Right lobe of liver (tissue), 6 donors: ENCODE results near the gene RGMB. TPM values are rescaled to one million over a fixed set of nuclear protein-coding genes. Genes with fewer than 3 reads are reported as not detected.
A peak's percentile ranks its signal among the peaks of the same experiment; 100 is the strongest.

Experiments used
- ATAC-seq, 4 donors: fragments of 200-7000 bp; cut with Tn5 transposase; one replicate each; pipeline ENCODE4 v1.9.1; 2020; ENCODE audit warnings: mild to moderate bottlenecking in 4 of 4, moderate library complexity in 4 of 4
- DNase-seq, 3 donors: peaks; one replicate each; pipeline ENCODE4 v3.0.0-alpha.2; 2020
- H3K27ac ChIP-seq, 3 donors: fragments of 200-600 bp; one replicate each; pipeline ENCODE4 v1.8.0; 2022
- H3K27me3 ChIP-seq, 2 donors: fragments of 200-600 bp; one replicate each; pipeline ENCODE4 v1.8.0; 2022
- H3K36me3 ChIP-seq, 4 donors: fragments of 200-600 bp; sonication (generic) in 1 of 4; one replicate each; pipeline versions ENCODE4 v1.5.1 to v1.8.0; 2017 to 2022; ENCODE audit warnings: control low read depth in 1 of 4
- H3K4me1 ChIP-seq, 4 donors: fragments of 200-600 bp; sonication (generic) in 1 of 4; one replicate each; pipeline versions ENCODE4 v1.5.1 to v1.8.0; 2017 to 2022; ENCODE audit warnings: control low read depth in 1 of 4
- H3K4me3 ChIP-seq, 3 donors: fragments of 200-600 bp; one replicate each; pipeline ENCODE4 v1.8.0; 2022
- H3K9me3 ChIP-seq, 4 donors: fragments of 200-600 bp; sonication (generic) in 1 of 4; one replicate each; pipeline versions ENCODE4 v1.5.1 to v1.8.0; 2017 to 2022; ENCODE audit warnings: control low read depth in 1 of 4
- POLR2A ChIP-seq: fragments of 450-650 bp; IDR thresholded peaks from one replicate; pipeline ENCODE4 v1.6.1; 2017; ENCODE audit warnings: antibody characterized with exemption, mild to moderate bottlenecking
- WGBS: methylation state at CpG from one replicate; pipeline ENCODE4 v1.1.6; 2018; ENCODE audit warnings: low coverage, low lambda C conversion rate; ENCODE audit not compliant: insufficient coverage; ENCODE audit errors: missing lambda C conversion rate; 5-methylcytosine and 5-hydroxymethylcytosine counted together
- intact Hi-C, 2 donors: fragments of 100-400 bp; cut with DNase I; formaldehyde crosslinking; loops; one replicate each; pipeline versions ENCODE4 v1.11.2 to v1.14.1; 2022
- total RNA-seq, 6 experiments: library from RNA; depleted of rRNA in 2 of 6; stranded (reverse); fragments of >200 nt in 2 of 6; fragmentation: NEBNext Ultra II Directional in 3 of 6; extraction: Animal tissue kit (Norgen Biotek cat#: 25700) in 3 of 6; gene quantifications; one replicate each; pipeline versions ENCODE4 v1.1.0 to v1.2.4, GENCODE V29; 2016 to 2023
- TF ChIP-seq, protein P1 (sequence below), 4 donors: fragments of 200-600 bp in 3 of 4; fragments of 450-650 bp in 1 of 4; IDR thresholded peaks; one replicate each; pipeline versions ENCODE4 v1.5.1 to v1.8.0; 2016 to 2022; ENCODE audit warnings: antibody characterized with exemption in 4 of 4, mild to moderate bottlenecking in 2 of 4
- donor health status: DM: no; HTN: yes; CAD: no.
- donor health status: DM: no; HTN: no; CAD: no.
- donor health status: DM: no; HTN: no; CAD: no.
- donor health status: DM: no; HTN: yes; CAD: no.
- donor health status: DM: no; HTN: yes; CAD: no.

RGMB gene
- total RNA-seq, 6 experiments from 2014 or later = 4.5 to 10.5 (median 5.1) TPM

DNA sequence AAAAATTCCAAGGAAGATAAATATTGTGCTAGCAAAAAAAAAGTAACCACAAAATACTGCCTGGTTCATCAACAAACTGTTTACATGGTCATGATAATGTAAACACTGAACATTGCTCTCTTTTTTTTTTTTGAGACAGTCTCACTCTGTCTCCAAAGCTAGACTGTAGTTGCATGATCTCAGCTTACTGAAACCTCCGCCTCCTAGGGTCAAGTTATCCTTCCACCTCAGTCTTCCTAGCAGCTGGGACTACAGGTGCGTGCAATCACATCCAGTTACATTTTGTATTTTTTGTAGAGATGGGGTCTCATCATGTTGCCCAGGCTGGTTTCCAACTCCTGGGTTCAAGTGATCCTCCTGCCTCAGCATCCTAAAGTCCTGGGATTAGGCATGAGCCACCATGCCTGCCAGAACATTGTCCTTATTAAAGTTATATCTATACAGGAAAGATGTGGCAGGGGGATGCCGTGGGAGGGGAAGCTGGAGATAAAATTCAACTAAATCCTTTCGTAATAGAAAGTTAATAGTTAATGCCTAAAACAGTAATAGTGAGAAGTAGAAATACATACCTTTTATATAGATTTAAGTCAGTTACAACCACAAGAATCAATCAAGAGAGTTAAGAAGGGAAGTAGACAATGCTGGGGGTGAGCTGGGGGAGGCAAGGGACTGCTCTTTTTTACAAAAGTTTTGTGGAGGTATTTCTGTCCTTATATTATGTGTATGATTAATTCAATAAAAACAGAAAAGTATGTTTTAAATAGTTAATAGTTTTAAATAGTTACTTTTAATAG is 52.3 kb downstream of the RGMB start:
- Histone ChIP-seq H3K4me3 (no peak overlapping the region), H3K9me3 (no peaks in the 10 kb centered on the region), H3K27me3 (no peaks in the 10 kb centered on the region), H3K27ac (no peak overlapping the region), H3K36me3 (no peaks in the 10 kb centered on the region), H3K4me1 (no peaks in the 10 kb centered on the region)
- ATAC-seq (no peak), DNase-seq (no peak)
- WGBS = 64% methylated on average over 4 of the region's 4 CpGs
- TF ChIP-seq, protein P1, sequence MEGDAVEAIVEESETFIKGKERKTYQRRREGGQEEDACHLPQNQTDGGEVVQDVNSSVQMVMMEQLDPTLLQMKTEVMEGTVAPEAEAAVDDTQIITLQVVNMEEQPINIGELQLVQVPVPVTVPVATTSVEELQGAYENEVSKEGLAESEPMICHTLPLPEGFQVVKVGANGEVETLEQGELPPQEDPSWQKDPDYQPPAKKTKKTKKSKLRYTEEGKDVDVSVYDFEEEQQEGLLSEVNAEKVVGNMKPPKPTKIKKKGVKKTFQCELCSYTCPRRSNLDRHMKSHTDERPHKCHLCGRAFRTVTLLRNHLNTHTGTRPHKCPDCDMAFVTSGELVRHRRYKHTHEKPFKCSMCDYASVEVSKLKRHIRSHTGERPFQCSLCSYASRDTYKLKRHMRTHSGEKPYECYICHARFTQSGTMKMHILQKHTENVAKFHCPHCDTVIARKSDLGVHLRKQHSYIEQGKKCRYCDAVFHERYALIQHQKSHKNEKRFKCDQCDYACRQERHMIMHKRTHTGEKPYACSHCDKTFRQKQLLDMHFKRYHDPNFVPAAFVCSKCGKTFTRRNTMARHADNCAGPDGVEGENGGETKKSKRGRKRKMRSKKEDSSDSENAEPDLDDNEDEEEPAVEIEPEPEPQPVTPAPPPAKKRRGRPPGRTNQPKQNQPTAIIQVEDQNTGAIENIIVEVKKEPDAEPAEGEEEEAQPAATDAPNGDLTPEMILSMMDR (IDR thresholded peaks at IDR 0.05) = no peak
- no peak for TF ChIP-seq POLR2A
- intact Hi-C loops = no loop called here

GRCh38 chr5:98827161-98827560 is 53.7 kb downstream of the RGMB start:
- WGBS = 20% methylated on average over 1 of the region's 1 CpG
- intact Hi-C loops = no loop called here

DNA sequence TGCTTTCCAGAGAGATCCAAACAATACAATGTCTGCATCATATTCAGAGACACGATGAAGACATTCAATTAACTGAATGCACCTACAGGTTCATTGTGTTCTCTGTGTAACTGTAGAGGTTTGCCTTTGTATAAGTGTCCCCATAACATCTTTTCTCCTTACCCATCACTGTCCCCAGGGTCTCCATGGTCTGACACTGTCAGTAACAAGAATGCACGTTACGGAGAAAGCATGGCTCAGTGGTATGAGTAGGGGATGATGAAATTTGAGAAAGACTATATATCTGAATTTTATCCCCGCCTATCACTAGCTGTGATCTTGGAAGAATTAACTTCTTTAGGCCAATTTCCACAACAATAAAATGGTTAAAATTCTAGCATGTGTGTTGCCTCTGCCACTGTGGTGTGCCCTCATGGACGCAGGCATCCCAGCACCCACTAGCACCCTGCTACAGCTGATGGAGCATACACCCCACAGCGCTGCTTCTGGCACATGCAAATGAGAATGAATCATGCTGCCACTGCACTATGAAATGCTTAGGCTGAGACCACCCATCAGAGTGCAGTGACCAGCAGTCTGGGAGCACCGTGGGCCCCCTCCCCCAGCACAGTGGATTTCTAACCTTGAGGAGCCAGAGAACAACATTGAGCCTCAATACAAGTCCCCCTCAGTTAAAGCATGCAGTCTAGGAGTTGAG is 54.3 kb downstream of the RGMB start:
- Histone ChIP-seq H3K27ac (no peak overlapping the region), H3K27me3 (no peaks in the 10 kb centered on the region), H3K9me3 (no peaks in the 10 kb centered on the region), H3K4me1 (no peaks in the 10 kb centered on the region), H3K4me3 (no peak overlapping the region), H3K36me3 (no peaks in the 10 kb centered on the region)
- no peak for ATAC-seq
- intact Hi-C loops = no loop called here
- WGBS = 70% methylated on average over 4 of the region's 7 CpGs
- TF ChIP-seq, protein P1 (IDR thresholded peaks at IDR 0.05) = no peak
- TF ChIP-seq POLR2A = no peak
- no peak for DNase-seq

More at GRCh38 chr5:98827161-98827560, 53.7 kb downstream of the RGMB start:
- Histone ChIP-seq H3K27ac (no peak overlapping the region), H3K27me3 (no peaks in the 10 kb centered on the region), H3K4me3 (no peak overlapping the region), H3K36me3 (no peaks in the 10 kb centered on the region), H3K4me1 (no peaks in the 10 kb centered on the region), H3K9me3 (no peaks in the 10 kb centered on the region)
- ATAC-seq = peak; percentile 78 to 88 (median 80)
- TF ChIP-seq, protein P1 (IDR thresholded peaks at IDR 0.05) = peak; percentile 55 to 66 (median 62)
- no peak for TF ChIP-seq POLR2A
- DNase-seq = no peak

GRCh38 chr5:98836175-98836574 is 62.7 kb downstream of the RGMB start:
- TF ChIP-seq, protein P1 (IDR thresholded peaks at IDR 0.05) = no peak
- TF ChIP-seq POLR2A = no peak
- intact Hi-C loops = no loop called here
- ATAC-seq = no peak
- no peaks in the 10 kb centered on the region for H3K9me3 ChIP-seq
- no peaks in the 10 kb centered on the region for H3K4me1 ChIP-seq
- no peak overlapping the region for H3K4me3 ChIP-seq
- WGBS = 95% methylated on average over 5 of the region's 5 CpGs
- H3K27ac ChIP-seq = no peak overlapping the region
- no peaks in the 10 kb centered on the region for H3K27me3 ChIP-seq
- H3K36me3 ChIP-seq = no peaks in the 10 kb centered on the region
- no peak for DNase-seq
